Activated naive CD4-positive, alpha-beta T cell treated with anti-CD3 and anti-CD28 coated beads, Interleukin-2, amount 50 U/mL, for 24 hours (primary cell): ENCODE results near the gene PHF19.

ENCODE experiments used
- H3K27ac Mint-ChIP-seq: one replicate; pipeline ENCODE4 v1.8.0; 2021; ENCODE audit warnings: mild to moderate bottlenecking, mixed read lengths
- H3K27me3 Mint-ChIP-seq: one replicate; pipeline ENCODE4 v1.8.0; 2021; ENCODE audit warnings: mixed read lengths
- H3K36me3 Mint-ChIP-seq: one replicate; pipeline ENCODE4 v1.8.0; 2021; ENCODE audit warnings: mixed read lengths
- H3K4me1 Mint-ChIP-seq: one replicate; pipeline ENCODE4 v1.8.0; 2021; ENCODE audit warnings: mixed read lengths
- H3K4me3 Mint-ChIP-seq: one replicate; pipeline ENCODE4 v1.8.0; 2021; ENCODE audit warnings: mild to moderate bottlenecking, mixed read lengths
- H3K9me3 Mint-ChIP-seq: one replicate; pipeline ENCODE4 v1.8.0; 2021; ENCODE audit warnings: mixed read lengths

PHF19 gene

GRCh38 chr9:120902569-120903535, 25.9 kb upstream of the PHF19 start:
- no peaks in the 10 kb centered on the region for H3K9me3 Mint-ChIP-seq
- peaks cover 32% of the 10 kb centered on the region for H3K36me3 Mint-ChIP-seq
- H3K4me1 Mint-ChIP-seq: peaks cover 90% of the 10 kb centered on the region
- H3K4me3 Mint-ChIP-seq: peak overlapping the region; percentile 56
- H3K27me3 Mint-ChIP-seq: no peaks in the 10 kb centered on the region
- peak overlapping the region; percentile 99 for H3K27ac Mint-ChIP-seq

GRCh38 chr9:120901755-120902568, 25.0 kb upstream of the PHF19 start:
- H3K36me3 Mint-ChIP-seq: peaks cover 26% of the 10 kb centered on the region
- no peaks in the 10 kb centered on the region for H3K9me3 Mint-ChIP-seq
- H3K27ac Mint-ChIP-seq: peak overlapping the region; percentile 99
- peak overlapping the region; percentile 44 for H3K4me3 Mint-ChIP-seq
- peaks cover 88% of the 10 kb centered on the region for H3K4me1 Mint-ChIP-seq
- H3K27me3 Mint-ChIP-seq: no peaks in the 10 kb centered on the region

- no peaks in the 10 kb centered on the region for H3K27me3 Mint-ChIP-seq
- H3K27ac Mint-ChIP-seq: peak overlapping the region; percentile 93
- H3K9me3 Mint-ChIP-seq: no peaks in the 10 kb centered on the region
- peaks cover 22% of the 10 kb centered on the region for H3K36me3 Mint-ChIP-seq
- peak overlapping the region; percentile 60 for H3K4me3 Mint-ChIP-seq
- peaks cover 82% of the 10 kb centered on the region for H3K4me1 Mint-ChIP-seq
Observed at GRCh38 chr9:120900824-120901223, 23.8 kb upstream of the PHF19 start.

GRCh38 chr9:120899490-120900068, 22.6 kb upstream of the PHF19 start:
- Mint-ChIP-seq H3K27me3 (no peaks in the 10 kb centered on the region), H3K9me3 (no peaks in the 10 kb centered on the region), H3K4me3 (no peak overlapping the region), H3K4me1 (peaks cover 78% of the 10 kb centered on the region), H3K36me3 (peaks cover 14% of the 10 kb centered on the region), H3K27ac (peak overlapping the region; percentile 93)

GRCh38 chr9:120898396-120898795, 21.4 kb upstream of the PHF19 start:
- Mint-ChIP-seq H3K4me3 (peak overlapping the region; percentile 15), H3K4me1 (peaks cover 75% of the 10 kb centered on the region), H3K27me3 (no peaks in the 10 kb centered on the region), H3K36me3 (peaks cover 14% of the 10 kb centered on the region), H3K9me3 (no peaks in the 10 kb centered on the region), H3K27ac (peak overlapping the region; percentile 35)

- H3K4me1 Mint-ChIP-seq: peaks cover 77% of the 10 kb centered on the region
- no peak overlapping the region for H3K27ac Mint-ChIP-seq
- H3K27me3 Mint-ChIP-seq: no peaks in the 10 kb centered on the region
Observed at GRCh38 chr9:120895951-120896350, 19.0 kb upstream of the PHF19 start.

GRCh38 chr9:120894321-120895148, 17.5 kb upstream of the PHF19 start:
- no peak overlapping the region for H3K4me3 Mint-ChIP-seq
- H3K4me1 Mint-ChIP-seq: peaks cover 77% of the 10 kb centered on the region
- peaks cover 6% of the 10 kb centered on the region for H3K36me3 Mint-ChIP-seq
- H3K27ac Mint-ChIP-seq: peak overlapping the region; percentile 98
- no peaks in the 10 kb centered on the region for H3K9me3 Mint-ChIP-seq
- no peaks in the 10 kb centered on the region for H3K27me3 Mint-ChIP-seq

More at GRCh38 chr9:120895951-120896350, 19.0 kb upstream of the PHF19 start:
- no peak overlapping the region for H3K4me3 Mint-ChIP-seq
- peaks cover 9% of the 10 kb centered on the region for H3K36me3 Mint-ChIP-seq
- H3K9me3 Mint-ChIP-seq: no peaks in the 10 kb centered on the region

GRCh38 chr9:120893611-120894307, 16.8 kb upstream of the PHF19 start:
- Mint-ChIP-seq H3K36me3 (peaks cover 6% of the 10 kb centered on the region), H3K9me3 (no peaks in the 10 kb centered on the region), H3K4me3 (peak overlapping the region; percentile 75), H3K27ac (peak overlapping the region; percentile 98), H3K27me3 (no peaks in the 10 kb centered on the region), H3K4me1 (peaks cover 84% of the 10 kb centered on the region)

GRCh38 chr9:120892748-120893610, 16.0 kb upstream of the PHF19 start:
- H3K4me1 Mint-ChIP-seq: peaks cover 83% of the 10 kb centered on the region
- peak overlapping the region; percentile 75 for H3K4me3 Mint-ChIP-seq

GRCh38 chr9:120891884-120892747, 15.1 kb upstream of the PHF19 start:
- H3K27me3 Mint-ChIP-seq: no peaks in the 10 kb centered on the region
- peaks cover 6% of the 10 kb centered on the region for H3K36me3 Mint-ChIP-seq
- H3K4me3 Mint-ChIP-seq: peak overlapping the region; percentile 75
- peaks cover 81% of the 10 kb centered on the region for H3K4me1 Mint-ChIP-seq
- H3K9me3 Mint-ChIP-seq: no peaks in the 10 kb centered on the region
- H3K27ac Mint-ChIP-seq: peak overlapping the region; percentile 98

More at GRCh38 chr9:120892748-120893610, 16.0 kb upstream of the PHF19 start:
- no peaks in the 10 kb centered on the region for H3K27me3 Mint-ChIP-seq
- H3K27ac Mint-ChIP-seq: peak overlapping the region; percentile 98
- peaks cover 6% of the 10 kb centered on the region for H3K36me3 Mint-ChIP-seq
- no peaks in the 10 kb centered on the region for H3K9me3 Mint-ChIP-seq

GRCh38 chr9:120891245-120891883, 14.4 kb upstream of the PHF19 start:
- H3K9me3 Mint-ChIP-seq: no peaks in the 10 kb centered on the region
- H3K27ac Mint-ChIP-seq: peak overlapping the region; percentile 98
- H3K36me3 Mint-ChIP-seq: peaks cover 4% of the 10 kb centered on the region
- H3K4me3 Mint-ChIP-seq: peak overlapping the region; percentile 75
- no peaks in the 10 kb centered on the region for H3K27me3 Mint-ChIP-seq
- peaks cover 78% of the 10 kb centered on the region for H3K4me1 Mint-ChIP-seq
